Ishikawa (cell line): ENCODE measurements around the gene PCDH9.

Experiments
- CEBPB ChIP-seq: IDR thresholded peaks from 2 replicates; pipeline ENCODE4 v1.6.1; 2012
- CREB1 ChIP-seq: IDR thresholded peaks from 2 replicates; pipeline ENCODE4 v1.6.1; 2012; ENCODE audit warnings: low read depth
- EGR1 ChIP-seq: IDR thresholded peaks from 2 replicates; pipeline ENCODE4 v1.6.1; 2012
- EP300 ChIP-seq: IDR thresholded peaks from 2 replicates; pipeline ENCODE4 v1.6.1; 2012; ENCODE audit warnings: borderline replicate concordance
- FOXM1 ChIP-seq: IDR thresholded peaks from 2 replicates; pipeline ENCODE4 v1.6.1; 2012; ENCODE audit warnings: low read depth, borderline replicate concordance
- MAX ChIP-seq: IDR thresholded peaks from 2 replicates; pipeline ENCODE4 v1.6.1; 2012
- NFIC ChIP-seq: IDR thresholded peaks from 2 replicates; pipeline ENCODE4 v1.6.1; 2012
- RAD21 ChIP-seq: IDR thresholded peaks from 2 replicates; pipeline ENCODE4 v1.6.1; 2012; ENCODE audit warnings: low read depth
- REST ChIP-seq: IDR thresholded peaks from 2 replicates; pipeline ENCODE4 v1.6.1; 2012; ENCODE audit warnings: low read depth, mild to moderate bottlenecking
- TAF1 ChIP-seq: IDR thresholded peaks from 2 replicates; pipeline ENCODE4 v1.6.1; 2012; ENCODE audit warnings: low read depth, mild to moderate bottlenecking
- TCF12 ChIP-seq: IDR thresholded peaks from 2 replicates; pipeline ENCODE4 v1.6.1; 2012; ENCODE audit warnings: low read depth
- TEAD4 ChIP-seq: IDR thresholded peaks from 2 replicates; pipeline ENCODE4 v1.6.1; 2012
- YY1 ChIP-seq: IDR thresholded peaks from 2 replicates; pipeline ENCODE4 v1.6.1; 2012; ENCODE audit warnings: low read depth
- ZBTB7A ChIP-seq: IDR thresholded peaks from 2 replicates; pipeline ENCODE4 v1.6.1; 2012; ENCODE audit warnings: low read depth
- TF ChIP-seq, protein P1 (sequence below): IDR thresholded peaks from 2 replicates; pipeline ENCODE4 v1.6.1; 2012

Gene PCDH9

GRCh38 chr13:66409542-66409941, 820.6 kb downstream of the PCDH9 start:
- TF ChIP-seq EGR1 (no peak), YY1 (no peak), CEBPB (no peak), EP300 (no peak), CREB1 (no peak), MAX (no peak), REST (no peak), FOXM1 (no peak), ZBTB7A (no peak), TAF1 (no peak), RAD21 (no peak), TEAD4 (no peak), NFIC (no peak), TCF12 (no peak)
- TF ChIP-seq, protein P1, sequence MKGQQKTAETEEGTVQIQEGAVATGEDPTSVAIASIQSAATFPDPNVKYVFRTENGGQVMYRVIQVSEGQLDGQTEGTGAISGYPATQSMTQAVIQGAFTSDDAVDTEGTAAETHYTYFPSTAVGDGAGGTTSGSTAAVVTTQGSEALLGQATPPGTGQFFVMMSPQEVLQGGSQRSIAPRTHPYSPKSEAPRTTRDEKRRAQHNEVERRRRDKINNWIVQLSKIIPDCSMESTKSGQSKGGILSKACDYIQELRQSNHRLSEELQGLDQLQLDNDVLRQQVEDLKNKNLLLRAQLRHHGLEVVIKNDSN, result no peak

GRCh38 chr13:66407128-66407527, 823.0 kb downstream of the PCDH9 start:
- TF ChIP-seq TEAD4 (no peak), RAD21 (no peak), CREB1 (no peak), CEBPB (no peak), EGR1 (no peak), TCF12 (no peak)

DNA sequence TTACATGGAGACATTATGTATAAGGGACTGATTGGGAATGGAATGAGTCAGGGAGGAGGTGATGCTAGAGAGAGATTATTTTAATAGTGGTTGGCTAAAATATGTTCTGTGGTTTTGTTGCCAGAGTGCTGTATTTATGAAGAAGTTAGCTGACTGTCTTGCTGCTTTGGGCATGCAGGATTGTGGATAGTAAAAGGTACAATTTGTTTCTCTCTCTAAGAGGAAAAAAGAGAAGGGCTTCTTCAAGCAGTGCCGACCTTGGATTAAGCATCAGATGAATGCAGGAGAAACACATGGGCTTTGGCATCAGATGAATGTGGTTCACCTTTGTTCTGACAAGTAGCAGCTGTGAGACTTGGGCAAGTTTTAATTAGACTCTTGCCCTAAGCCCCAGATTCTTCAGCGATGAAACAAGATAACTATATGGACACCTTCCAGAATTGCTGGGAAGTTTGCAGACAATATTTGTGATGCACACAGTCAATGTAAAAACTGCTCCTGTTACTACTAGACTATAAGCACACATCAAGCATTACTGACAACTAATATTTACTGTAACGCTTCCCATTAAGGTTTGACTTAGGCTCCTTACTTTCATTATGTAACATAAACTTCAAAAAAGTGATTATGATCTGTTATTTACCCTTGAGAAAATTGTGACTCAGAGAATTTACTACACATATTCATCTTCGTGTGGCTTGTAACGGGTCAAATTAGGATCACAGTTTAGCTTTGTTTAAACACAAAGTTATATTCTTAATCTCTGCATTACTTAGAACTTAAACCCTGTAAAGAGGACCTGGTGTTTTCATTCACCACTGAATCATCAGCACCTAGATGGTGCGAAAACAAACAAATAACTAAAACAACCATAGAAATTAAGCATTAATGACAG, 824.0 kb downstream of the PCDH9 start:
- TF ChIP-seq FOXM1, result no peak
- no peak for TF ChIP-seq YY1
- no peak for TF ChIP-seq EGR1
- TF ChIP-seq CEBPB, result no peak
- TF ChIP-seq TEAD4, result no peak
- TF ChIP-seq TCF12, result no peak
- TF ChIP-seq MAX, result no peak
- TF ChIP-seq, protein P1, result no peak
- no peak for TF ChIP-seq RAD21
- no peak for TF ChIP-seq NFIC
- TF ChIP-seq TAF1, result no peak
- no peak for TF ChIP-seq CREB1
- no peak for TF ChIP-seq REST

DNA sequence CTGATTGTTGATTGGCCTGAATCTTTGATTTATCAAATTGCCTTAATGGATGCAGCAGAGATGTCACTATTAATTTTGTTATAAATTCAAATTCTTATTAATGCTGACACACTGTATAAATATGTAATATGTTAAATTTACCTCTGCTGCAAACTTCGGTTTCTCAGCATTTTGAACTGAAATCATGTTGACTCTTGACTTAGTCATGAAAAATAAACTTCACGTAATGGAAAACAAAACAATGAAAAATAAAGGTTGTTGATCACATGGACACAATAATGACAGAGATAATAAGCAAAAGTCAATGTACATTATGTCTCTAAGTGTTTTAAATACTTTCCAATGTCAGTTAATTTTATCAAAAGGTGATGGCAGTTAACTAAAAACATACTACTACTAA, 827.6 kb downstream of the PCDH9 start:
- TF ChIP-seq CREB1, result no peak
- no peak for TF ChIP-seq YY1
- no peak for TF ChIP-seq EGR1
- TF ChIP-seq RAD21, result no peak
- no peak for TF ChIP-seq TCF12
- no peak for TF ChIP-seq FOXM1
- TF ChIP-seq, protein P1, result no peak
- no peak for TF ChIP-seq ZBTB7A
- TF ChIP-seq MAX, result no peak
- TF ChIP-seq TAF1, result no peak
- TF ChIP-seq TEAD4, result no peak
- TF ChIP-seq REST, result no peak
- no peak for TF ChIP-seq EP300
- TF ChIP-seq CEBPB, result no peak
